GM19240 (cell line): ENCODE results near the gene PLEKHM3.

Source experiments
- DNase-seq: peaks from one replicate; pipeline ENCODE4 v3.0.0; 2011; ENCODE audit warnings: low spot score; ENCODE audit not compliant: insufficient read length

PLEKHM3 gene

DNA sequence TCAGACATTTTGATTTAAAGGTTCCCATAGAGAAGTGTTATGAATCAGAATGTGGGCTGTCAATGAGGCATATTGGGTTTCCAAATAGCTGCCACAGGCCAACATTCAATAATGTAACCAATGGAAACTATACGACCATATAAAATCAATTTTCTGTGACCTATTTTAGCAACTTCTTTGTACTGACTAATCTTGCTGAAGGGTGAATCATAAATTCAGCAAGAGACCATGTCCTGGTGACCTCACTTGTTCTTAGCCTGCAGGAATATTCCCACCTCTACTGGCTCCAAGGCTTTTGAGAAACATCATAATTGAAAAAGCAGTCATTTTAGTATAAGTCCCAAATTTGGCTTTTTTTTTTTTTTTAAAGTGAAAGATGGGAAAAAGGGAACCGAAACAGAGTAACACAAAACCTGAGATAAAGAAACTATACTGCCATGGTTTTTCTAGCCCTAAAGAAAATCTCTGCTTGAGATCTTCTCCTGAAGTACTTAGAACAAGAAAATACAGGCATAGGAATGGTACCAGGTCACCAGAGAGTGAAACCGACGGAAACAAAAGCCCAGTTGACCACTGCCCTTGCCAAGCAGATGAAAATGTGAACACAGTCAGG lies 32.1 kb downstream of the PLEKHM3 start:
- DNase-seq: no peak

DNA sequence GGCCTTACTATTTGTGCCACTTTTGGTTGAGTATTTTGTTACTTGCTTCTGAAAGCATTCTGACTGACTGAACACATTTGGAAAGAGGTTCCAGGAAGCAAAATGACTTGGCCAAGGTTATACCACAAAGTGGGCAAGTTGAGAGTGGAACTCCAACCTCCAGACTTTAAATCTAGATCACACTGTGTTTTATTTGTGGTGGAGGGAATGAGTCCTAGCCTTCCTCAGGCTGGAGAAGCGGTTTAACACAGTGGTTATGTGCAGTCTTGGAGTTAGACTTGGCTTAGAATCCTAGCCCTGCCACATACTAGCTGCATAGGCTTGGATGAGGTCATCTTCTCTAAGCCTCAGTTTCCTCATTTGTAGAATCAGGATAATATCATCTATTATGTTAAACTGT lies 33.4 kb downstream of the PLEKHM3 start:
- DNase-seq: no peak

DNA sequence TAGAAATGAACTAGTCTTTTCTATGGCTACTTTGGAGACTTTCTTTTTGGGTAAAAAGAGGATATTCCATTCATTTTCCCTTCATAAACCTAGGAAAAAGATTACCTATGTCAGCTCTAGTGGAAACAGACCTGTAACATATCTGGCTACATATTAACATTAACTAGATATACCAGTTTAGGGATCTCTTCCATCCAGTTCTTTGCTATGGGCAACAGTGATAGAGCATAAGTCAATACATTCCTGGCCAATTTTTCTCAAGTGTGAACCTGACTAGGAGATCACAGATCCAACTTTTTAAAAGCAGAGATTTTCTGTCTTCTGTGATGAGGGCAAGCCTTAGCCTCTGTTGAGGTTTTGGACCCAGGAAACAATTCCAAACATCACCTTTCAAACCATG lies 34.5 kb downstream of the PLEKHM3 start:
- no peak for DNase-seq

DNA sequence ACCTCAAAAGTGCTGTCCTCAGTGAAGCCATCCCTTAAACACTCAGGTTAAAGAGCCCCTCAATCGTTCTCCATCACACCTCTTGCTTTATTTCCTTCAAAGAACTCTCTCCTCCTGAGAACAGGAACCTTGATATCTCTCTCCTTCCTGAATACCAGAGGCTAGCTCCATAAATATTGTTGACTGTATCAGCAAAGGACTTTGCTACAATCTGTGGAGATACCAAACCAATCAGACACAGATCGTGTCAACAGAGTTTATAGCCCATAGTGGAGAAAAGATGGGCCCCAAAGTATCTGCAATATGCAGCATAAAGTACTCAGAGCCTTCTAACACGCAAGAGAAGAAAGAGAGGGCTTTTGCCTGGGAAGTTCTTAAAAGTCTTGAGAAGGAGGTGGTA lies 36.4 kb downstream of the PLEKHM3 start:
- no peak for DNase-seq

DNA sequence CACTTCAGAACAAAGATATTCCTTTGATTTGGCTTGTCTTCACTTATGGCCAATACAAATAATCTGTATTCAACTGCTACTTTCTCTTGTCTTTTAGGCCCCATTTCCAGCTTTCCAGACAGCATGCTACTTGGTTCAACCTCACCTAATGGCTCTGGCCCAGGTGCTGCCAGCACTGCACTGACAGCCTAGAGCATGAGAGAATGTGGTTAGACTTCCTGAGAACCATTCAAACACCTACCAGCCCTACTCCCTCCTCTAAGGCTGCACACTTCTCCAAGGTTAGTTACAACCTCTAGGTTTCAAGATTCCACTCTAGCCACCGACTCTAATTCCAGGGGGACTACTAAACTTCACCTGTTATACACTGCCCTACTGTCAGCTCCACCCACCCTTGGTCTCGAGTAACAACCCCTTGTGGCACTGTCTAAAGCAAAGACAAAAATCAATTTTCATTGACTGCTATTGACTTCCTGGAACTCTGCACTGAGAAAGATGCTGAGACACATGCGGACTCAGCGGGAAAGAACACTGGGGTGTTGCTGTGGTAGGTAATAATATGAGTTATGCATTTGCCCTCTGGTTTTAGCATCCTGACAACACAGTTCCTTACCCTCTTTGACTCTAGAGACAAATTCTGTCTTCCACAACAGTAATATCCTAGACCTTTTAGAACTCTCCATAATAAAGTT lies 38.2 kb downstream of the PLEKHM3 start:
- DNase-seq: no peak

DNA sequence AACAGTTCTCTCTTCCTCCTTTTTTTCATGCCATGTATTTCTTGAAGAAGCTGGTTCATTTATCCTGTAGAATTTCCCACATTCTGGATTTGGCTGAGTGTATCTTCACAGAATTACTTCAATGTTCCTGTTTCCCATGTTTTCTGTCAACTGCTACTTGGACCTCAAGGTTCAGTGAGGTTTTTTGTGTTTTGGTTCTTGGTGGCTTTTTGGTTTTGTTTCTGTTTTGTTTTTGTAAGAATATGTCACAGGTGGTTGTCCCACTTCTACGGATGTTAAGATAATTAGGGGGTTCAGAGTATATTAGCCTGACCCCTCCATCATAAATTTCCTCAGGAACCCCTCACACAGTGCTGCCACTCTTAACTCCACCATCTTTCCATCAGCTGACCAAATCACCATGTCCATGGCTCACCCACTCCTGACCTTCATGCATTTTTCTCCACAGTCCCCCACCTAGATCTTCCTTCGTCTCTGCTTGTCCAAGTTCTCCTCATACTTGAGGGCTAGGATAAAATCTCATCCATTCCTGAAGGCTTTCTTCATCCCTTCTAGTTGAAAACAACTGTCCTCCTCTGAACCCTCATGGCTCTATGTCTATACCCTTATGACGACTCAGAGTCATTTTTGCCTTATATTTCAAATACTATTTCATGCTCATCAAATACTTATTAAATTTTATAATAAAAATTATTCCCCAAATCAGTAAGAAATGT lies 40.4 kb downstream of the PLEKHM3 start:
- no peak for DNase-seq

DNA sequence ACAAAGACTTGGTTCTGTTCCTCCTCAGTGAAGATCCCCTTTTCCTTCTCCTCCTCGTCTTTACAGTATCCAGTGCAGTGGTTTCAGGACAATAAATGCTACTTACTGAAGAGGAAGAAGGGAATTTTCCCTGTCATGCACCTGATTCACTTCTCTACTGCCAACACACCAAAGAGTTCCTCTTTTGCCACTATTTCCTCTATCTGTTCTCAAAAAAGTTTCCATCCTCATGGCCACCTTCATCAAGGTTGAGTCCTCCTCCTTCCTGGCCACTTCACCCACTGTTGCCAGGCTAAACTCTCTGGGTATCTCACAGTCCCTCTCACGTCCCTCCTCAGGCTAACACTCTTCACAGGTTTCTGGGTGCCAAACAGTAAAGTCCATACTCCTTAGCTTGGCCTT lies 41.7 kb downstream of the PLEKHM3 start:
- DNase-seq: no peak

DNA sequence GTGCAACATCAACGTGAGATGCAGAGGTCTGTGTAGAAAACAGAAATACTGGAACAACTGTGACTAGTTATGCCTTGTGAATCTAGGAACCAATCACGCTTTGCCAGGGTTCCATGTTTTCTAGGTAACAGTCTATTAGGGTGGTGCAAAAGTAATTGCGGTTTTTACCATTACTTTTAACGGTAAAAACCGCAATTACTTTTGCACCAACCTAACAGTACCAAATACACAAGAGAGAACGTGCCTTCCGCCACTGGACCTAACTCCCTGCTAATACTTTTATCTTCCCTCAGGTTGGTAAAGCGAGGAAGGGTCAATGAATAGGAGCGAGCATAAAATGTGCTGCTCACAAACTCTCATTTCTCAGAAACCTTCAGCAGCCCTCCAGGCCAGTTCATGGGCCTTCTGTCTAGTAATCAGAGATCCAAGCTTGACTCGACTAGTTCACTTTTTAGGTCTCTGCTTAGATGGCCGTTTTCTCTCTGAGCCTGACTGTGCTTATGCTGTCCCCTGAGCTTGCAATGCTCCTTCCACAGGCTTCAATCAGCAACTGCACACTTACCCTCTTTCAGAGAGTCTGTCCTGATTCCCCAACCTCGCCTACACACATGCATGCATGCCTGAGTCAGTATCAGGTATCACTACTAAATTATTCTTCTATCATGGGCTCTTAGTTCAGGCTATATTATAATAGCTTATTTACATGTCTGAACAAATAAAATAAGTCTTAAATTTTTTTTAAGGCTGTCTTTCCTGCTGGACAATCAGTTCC lies 47.0 kb downstream of the PLEKHM3 start:
- no peak for DNase-seq

DNA sequence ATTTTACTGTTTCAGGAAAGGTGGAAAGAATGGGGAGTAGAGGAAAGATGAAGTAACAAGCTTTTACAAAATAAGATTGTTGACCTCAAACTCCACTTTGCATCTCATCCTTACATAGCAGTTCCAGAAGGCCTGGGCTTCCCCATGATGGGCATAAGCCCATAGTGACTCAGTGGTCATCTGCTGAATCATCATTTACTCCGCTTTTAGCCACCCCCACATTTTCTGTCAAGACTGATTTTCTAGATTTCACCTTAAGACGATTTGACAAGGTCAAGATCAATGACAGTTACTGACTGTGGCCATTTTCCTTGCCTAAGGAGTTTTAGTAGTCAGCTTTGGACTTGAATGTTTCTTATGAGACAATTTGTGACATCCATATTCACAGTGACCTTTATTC lies 49.4 kb downstream of the PLEKHM3 start:
- no peak for DNase-seq

DNA sequence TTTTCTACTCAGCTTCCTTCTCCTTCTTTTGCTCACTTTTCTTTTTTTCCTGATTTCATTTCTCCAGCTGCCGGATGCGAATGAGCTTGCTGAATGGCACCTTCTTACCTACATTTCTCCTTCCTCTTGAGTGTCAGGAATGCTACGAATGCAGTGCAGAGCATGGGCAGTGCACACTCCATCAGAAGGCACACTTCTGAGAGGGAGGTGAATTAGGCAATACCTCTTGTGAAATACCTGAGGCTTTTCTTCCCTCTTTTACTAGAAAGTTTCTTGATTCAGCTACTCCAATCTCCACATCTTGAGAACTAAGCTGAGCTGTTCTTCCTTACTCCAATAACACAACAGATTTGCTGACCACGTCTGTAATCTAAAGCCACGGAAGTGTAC lies 51.1 kb downstream of the PLEKHM3 start:
- no peak for DNase-seq

DNA sequence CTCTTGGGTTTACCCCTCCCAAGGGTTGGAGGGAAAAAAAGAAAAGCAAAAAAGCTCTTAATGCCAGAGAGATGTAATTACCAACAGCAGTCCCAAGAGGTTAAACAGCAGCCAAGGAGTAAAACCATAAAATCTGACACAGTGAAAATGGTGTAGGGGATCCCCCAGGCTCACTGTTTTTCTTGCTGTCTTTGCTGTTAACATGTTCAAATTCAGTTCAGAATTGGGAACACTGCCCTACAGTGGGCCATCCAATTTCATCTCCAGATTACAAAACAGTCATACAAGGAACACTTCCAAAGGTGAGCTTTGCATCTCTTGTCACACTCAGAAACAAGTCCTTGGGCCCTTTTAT lies 54.5 kb downstream of the PLEKHM3 start:
- DNase-seq: no peak

DNA sequence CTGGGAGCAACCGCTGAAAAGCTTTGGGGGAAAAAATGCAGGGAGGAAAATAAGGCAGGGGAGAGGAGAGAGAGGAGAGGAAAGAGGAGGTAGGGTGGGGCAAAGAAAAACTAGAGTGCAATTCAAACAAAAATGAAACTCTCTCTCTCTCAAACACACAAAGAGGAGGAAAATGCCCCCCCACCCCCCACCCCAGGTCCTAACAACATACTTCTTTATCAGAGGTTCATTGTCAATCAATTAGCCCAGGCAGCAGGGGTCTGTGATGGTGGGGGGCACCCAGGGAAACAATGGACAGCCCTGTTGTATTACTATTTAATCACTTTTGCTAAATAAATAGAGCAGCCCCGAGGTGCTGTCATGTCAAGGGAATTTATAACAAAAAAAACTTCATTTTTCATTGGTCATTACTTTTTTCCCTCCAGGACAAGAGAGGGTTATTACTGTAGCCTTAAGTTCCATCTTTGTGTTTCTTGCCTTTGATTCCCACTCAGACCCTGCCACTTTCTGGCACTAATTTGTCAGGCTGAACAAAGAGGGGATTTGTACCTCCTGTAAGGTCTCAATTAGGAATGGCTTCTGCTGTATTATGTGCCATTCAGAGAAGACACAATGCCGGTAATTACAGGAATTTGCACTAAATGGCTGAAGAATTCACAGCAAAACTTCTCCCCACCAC lies 55.0 kb downstream of the PLEKHM3 start:
- DNase-seq: no peak

DNA sequence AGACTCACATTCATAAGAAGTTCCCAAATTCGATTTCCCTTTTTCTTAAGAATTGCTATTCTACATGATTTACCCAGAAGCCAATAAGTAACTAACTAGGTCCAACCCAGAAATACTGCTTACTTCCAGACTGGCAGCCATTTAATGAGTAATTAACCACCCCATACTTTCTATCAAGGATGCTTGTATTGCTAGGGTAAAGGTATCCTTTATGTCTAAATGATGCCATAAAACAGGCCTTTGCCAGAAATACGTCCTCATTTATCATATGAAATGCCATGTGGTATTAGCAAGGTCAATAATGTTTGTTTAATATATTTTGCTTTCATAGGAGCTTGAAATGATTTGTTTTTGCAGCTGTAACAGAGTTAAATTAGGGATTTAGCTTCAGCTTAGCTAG lies 56.1 kb downstream of the PLEKHM3 start:
- no peak for DNase-seq

DNA sequence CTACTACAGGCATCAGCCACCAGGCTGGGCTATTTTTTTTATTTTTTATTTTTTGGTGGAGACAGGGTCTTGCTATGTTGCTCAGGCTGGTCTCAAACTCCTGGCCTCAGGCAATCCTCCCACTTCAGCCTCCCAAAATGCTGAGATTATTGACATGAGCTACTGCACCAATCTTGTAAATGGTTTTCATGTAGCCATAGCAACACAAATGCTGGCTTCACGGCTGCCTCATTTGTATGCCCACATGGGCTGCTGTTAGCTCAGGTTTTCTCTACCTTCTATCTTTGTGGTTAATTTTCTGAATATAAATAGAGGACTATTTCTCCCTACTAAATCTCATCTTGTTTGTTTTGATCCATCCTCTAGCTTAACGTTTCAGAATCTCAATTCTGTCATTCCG lies 58.2 kb downstream of the PLEKHM3 start:
- no peak for DNase-seq

DNA sequence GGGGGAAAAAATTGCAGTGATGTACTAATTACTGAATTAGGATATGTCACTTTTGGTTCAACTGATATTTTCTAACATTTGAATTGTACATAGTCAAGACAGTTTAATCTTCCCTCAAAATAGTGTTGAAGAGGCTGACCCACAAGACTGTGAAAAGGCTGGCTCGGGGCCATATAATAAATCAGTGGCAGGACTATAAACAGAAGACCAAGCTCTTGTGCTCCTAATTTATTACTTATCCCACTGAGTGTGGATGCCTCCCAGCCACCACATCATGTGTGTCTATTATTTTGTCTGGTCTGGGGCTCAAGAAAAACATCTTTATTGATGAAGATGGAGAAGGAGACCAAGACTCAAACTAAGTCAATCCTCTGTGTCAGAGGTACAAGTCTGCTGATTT lies 64.4 kb downstream of the PLEKHM3 start:
- no peak for DNase-seq

DNA sequence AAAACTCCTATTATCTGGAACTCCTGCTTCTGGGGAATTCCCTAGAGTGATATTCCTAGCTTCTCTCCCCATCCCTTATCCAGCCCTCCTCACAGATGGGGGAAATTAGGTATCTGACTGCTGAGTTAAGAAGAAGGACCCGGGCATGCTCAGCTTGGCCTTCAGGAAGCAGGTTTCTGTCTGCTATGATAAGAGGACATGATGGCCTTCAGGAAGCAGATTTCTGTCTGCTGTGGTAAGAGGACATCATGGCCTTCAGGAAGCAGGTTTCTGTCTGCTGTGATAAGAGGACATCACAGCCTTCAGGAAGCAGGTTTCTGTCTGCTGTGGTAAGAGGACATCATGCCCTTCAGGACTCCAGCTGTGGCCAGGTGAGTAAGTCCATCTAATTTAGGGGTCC lies 65.2 kb downstream of the PLEKHM3 start:
- DNase-seq: no peak

DNA sequence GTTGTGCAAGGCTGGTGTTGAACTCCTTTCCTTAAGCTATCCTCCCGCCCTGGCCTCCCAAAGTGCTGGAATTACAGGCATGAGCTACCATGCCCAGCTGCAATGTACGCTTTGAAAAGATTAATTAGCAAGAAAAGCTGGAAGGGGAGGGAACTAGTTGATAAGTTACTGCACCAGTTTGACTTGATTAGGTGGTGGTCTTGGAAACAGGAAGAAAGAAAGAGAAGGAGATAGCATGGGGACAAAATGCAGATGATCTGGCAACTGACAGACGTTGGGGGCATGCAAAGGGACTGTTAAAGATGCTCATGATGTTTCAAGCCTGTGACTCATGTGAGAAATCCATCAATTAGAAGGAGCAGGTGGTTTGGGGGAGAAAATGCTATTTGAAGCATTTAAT lies 68.6 kb downstream of the PLEKHM3 start:
- no peak for DNase-seq

DNA sequence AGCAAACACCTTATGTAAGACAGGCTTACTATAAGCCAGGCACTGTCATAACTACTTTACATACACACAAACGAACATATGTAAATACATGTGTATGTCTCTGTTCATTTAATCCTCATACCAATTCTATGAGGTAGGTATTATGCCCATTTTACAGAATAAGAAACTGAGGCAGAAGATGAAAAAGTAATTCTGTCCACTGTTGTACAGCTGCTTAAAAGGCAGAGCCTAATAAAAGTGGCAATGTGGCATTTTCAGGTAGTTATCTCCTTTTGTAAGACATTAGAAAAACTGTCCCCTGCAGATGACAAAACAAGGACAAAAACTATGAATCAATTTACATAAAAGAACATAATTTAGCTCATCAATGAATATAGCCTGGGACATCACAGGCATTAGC lies 69.9 kb downstream of the PLEKHM3 start:
- no peak for DNase-seq

DNA sequence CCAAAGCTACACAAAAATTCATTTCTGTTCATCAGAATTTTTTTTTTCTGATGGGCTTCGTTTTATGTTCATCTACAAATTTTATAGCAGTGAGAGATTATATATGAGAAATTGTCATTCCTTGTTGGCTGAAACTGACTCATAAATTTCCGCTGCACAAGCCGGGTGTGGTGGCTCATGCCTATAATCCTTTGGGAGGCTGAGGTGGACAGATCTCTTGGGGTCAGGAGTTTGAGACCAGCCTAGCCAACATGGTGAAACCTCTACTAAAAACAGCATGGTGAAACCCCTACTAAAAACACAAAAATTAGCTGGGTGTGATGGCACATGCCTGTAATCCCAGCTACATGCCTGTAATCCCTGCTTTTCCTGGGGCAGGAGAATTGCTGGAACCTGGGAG lies 72.0 kb downstream of the PLEKHM3 start:
- DNase-seq: no peak

DNA sequence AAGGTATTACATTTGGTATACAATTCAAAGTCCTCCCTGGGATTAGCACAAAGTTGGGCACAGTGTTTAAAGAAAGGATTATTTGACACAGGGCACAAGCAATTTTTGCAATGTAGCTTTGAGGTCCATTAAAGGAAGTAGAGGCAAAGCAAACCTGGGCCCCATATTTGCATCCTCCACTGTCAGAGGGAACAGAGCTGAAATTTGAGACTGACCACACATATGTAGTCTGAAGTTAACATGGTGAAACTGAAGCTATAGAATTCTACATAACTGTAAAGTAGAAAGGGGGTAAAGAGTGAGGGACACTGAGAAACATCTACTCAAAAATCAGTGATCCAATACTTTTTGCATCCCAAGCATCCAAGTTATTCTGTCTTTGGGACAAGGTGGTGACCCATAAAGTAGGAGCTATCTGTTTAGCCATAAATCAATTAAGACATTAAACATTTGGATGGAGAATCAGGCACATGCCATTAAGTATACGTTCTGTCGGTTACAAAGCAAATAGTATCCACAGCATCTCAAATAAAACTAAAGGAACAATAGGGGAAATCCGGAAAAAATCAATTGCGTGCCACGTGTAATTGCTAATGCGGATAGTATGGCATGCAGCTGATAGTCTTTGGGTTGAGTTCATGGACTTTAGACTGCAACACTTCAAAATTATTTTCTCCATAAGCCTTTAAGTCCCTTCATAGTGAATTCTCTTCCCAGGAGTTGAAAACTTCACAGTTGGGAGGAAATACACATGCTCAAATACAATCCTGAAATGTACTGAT lies 72.6 kb downstream of the PLEKHM3 start:
- no peak for DNase-seq
